NCI-H524 treated with DMSO at 0.1 percent for 48 hours (cell line): ENCODE measurements around the gene CACNA1B.
"Not testable (repeated sequence)": the region's sequence is repeated elsewhere in the genome, so short reads cannot be mapped to it uniquely, and the experiment has no call there.

ENCODE experiments used
- DNase-seq: peaks from one replicate; lab custom pipeline; 2025; lab: John Stamatoyannopoulos, UW

Gene CACNA1B

DNA sequence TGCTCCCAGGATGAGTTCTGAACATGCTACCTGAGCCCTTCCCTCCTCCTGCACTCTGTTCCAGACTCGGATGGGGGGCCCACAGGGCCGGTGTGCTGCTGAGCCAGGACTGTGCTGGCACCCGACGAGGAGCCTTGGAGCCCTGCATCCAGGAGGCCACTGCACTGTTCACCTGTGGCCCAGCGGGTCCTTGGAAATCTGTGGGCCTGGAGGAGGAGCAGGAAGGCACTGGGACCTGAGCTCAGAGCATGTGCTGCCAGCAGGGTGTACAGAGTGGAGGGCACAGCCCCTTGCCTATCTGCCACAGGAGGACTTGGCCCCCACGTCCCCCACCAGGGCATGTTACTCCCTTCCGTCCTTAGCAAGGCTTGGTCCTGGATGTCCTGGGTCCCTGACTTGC lies 265.9 kb downstream of the CACNA1B start:
- not testable (repeated sequence) for DNase-seq

DNA sequence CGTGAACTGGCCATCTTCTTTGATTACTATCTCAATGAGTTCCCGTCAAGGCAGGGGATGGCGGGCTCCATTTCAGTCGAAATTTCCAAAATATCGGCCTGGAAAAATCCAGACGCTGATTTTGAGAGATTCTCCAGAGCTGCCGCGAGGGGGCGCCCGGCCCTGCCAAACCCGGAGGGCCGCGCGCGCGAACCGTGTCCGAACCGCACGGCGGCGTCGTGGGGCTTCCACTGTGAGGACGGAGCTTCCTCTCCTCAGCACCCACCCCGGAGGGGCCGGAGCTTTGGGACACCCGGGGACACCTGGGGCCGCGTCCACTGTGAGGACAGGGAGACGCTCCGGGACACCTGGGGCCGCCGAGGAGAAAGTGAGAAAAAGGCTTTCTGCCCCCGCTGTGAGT lies 270.0 kb downstream of the CACNA1B start:
- not testable (repeated sequence) for DNase-seq

DNA sequence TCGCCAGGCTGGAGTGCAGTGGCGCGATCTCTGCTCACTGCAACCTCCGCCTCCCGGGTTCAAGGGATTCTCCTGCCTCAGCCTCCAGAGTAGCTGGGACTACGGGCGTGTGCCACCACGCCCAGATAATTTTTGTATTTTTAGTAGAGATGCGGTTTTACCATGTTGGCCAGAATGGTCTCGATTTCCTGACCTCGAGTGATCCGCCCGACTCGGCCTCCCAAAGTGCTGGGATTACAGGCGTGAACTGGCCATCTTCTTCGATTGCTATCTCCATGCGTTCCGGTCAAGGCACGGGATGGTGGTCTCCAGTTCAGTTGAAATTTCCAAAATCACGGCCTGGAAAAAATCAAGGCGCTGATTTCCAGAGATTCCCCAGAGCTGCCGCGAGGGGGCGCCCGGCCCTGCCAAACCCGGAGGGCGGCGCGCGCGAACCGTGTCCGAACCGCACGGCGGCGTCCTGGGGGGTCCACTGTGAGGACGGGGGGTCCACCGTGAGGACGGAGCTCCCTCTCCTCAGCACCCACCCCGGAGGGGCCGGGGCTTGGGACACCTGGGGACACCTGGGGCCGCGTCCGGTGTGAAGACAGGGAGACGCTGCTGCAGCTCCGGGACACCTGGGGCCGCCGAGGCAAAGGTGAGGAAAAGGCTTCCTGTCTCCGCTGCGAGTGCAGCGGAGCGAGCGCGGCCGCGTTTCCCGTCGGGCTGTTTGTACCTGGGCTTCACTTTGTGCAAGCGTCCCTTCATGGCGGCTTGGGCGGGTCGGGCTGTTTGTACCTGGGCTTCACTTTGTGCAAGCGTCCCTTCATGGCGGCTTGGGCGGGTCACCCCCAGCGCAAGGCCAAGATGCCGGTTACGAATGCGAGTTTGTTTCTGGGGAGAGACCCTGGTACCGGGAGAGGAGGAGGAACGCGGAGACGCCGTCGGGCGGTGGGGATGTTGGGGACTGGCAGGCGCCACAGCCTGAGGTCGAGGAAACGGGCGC lies 272.4 kb downstream of the CACNA1B start:
- not testable (repeated sequence) for DNase-seq

DNA sequence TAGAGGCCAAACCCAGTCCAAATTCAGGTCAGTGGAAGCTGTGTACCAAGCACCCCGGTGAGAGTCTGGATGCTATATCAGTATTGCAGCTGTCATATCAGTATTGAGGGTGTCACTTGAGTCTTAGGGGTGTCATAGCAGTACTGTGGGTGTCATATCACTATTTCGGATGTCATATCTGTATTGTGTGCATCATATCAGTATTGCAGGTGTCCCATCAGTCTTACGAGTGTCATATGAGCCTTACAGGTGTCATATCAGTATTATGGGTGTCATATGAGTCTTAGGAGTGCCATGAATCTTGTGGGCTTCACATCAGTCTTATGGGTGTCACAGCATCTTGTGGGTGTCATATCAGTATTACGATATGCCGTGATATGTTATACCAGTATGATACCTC lies 278.2 kb downstream of the CACNA1B start:
- not testable (repeated sequence) for DNase-seq

DNA sequence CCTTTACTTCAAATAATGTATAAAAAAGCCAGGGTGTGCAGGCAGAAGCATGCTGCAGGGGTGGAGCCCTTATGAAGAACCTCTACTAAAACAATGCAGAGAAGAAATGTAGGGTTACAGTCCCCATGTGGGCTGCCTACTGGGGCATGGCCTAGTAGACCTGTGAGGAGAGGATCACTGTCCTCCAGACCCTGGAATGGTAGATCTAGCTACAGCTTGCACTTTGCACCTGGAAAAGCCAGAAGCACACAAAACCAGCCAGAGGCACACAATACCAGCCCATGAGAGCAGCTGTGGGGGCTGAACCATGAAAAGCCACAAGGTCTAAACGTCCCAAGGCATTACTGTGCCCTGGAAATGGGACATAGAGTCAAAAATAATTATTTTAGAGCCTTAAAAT lies 289.2 kb downstream of the CACNA1B start:
- not testable (repeated sequence) for DNase-seq
